ENCODE data around the gene FUBP1. TPM values are rescaled to one million over a fixed set of nuclear protein-coding genes. Genes with fewer than 3 reads are reported as not detected.
"Not testable (repeated sequence)": the region's sequence is repeated elsewhere in the genome, so short reads cannot be mapped to it uniquely, and the experiment has no call there.

Gene FUBP1
- total RNA-seq = 163 and 166 TPM in 2 replicates
- 112 and 124 TPM in 2 replicates for polyA plus RNA-seq
- polyA plus RNA-seq (2011; cell fraction: cytosol; rRNA removed) = 71.6 and 78.3 TPM in 2 replicates
- polyA plus RNA-seq (2011; cell fraction: nucleus; rRNA removed) = 270 and 402 TPM in 2 replicates
- polyA plus RNA-seq (2012) = 74.7 and 115 TPM in 2 replicates
- polyA minus RNA-seq = 175 and 196 TPM in 2 replicates
- polyA minus RNA-seq (2011; cell fraction: cytosol; rRNA and poly(A)+ RNA removed) = 130 TPM
- polyA minus RNA-seq (2011; cell fraction: nucleus; rRNA and poly(A)+ RNA removed) = 280 and 344 TPM in 2 replicates
- Bru-seq, nascent RNA = percentile 99 among the genes with signal in this experiment
- BruChase-seq, experiment 1, labeled RNA remaining after a 6-hour chase = percentile 97 among the genes with signal in this experiment
- percentile 97 among the genes with signal in this experiment for BruChase-seq, experiment 2, labeled RNA remaining after a 2-hour chase
- long read RNA-seq, transcript FUBP1-203 (20 exons, 2,378 nt) = major isoform, 18 of 92 reads
- long read RNA-seq, partial matches to known transcripts = 22 of 92 reads
- long read RNA-seq, other reads (novel, unspliced or antisense) = 52 of 92 reads

- TF ChIP-seq CTCF (IDR thresholded peaks at IDR 0.05; ENCODE audit: extremely low read depth in 1 of 2, insufficient read depth in 1 of 2, low read depth in 1 of 2, low read length in 2 of 2) (peak; percentile 66 to 76), MAX (IDR thresholded peaks at IDR 0.05; ENCODE audit: insufficient read depth, insufficient read length) (peak; percentile 11), JUN (IDR thresholded peaks at IDR 0.05; ENCODE audit: borderline replicate concordance, insufficient read depth, insufficient read length, low read depth) (no peak), GATA2 (IDR thresholded peaks at IDR 0.05; ENCODE audit: insufficient read depth, insufficient read length, low read depth, low read length) (no peak), MYC (IDR thresholded peaks at IDR 0.05; ENCODE audit: low read depth, low read length) (peak; percentile 61), POLR2A (IDR thresholded peaks at IDR 0.05; ENCODE audit: low read depth, low read length) (peak; percentile 98), EZH2 (IDR thresholded peaks at IDR 0.05; ENCODE audit: borderline replicate concordance, low read depth, low read length, severe bottlenecking) (no peak), POLR2AphosphoS5 (IDR thresholded peaks at IDR 0.05; ENCODE audit: insufficient read depth, low read depth, low read length) (peak; percentile 79)
- CTCF ChIA-PET = interaction anchor here (0.7 to 4.4 kb wide), 18 partner anchors 9 to 628 kb away, joined by 3 to 70 read pairs (median 4); partner anchors contain the start of gene DNAJB4
Measured at GRCh38 chr1:77978969-77979876, at the start of gene FUBP1. TSS of gene FUBP1 (minus strand) at chr1:77979072. CDS start at chr1:77979004, 68 bp downstream.

GRCh38 chr1:78021134-78021533 lies 42.3 kb upstream of the FUBP1 start:
- H4K20me1 ChIP-seq (replicated peaks; ENCODE audit: control insufficient read depth, extremely low read depth, insufficient read depth, low read length); BruUV-seq (replicated peaks); H3K9me3 ChIP-seq (replicated peaks; ENCODE audit: control insufficient read depth, insufficient read depth, low read length); DNase-seq (ENCODE audit: low read depth, low spot score); H3K4me3 ChIP-seq (replicated peaks in 1 of 3; ENCODE audit: insufficient read depth in 1 of 3, low read depth in 1 of 3, low read length in 3 of 3); CTCF ChIA-PET; POLR2A ChIA-PET; H3K27ac ChIP-seq (ENCODE audit: insufficient read depth, low read depth, low read length); H3K9me1 ChIP-seq (replicated peaks; ENCODE audit: control insufficient read depth, extremely low read depth, insufficient read depth, low read length); H3K4me2 ChIP-seq (ENCODE audit: insufficient read depth, low read length); H2AFZ ChIP-seq (ENCODE audit: low read depth, low read length); dilution Hi-C loops (cut with MboI; ENCODE audit: extremely low pct_ligation_motif_present, low sequenced_read_pairs); H3K9ac ChIP-seq (replicated peaks; ENCODE audit: extremely low read depth, insufficient read depth, low read length); intact Hi-C loops (cut with micrococcal nuclease); H3K79me2 ChIP-seq (ENCODE audit: control insufficient read depth, insufficient read depth, low read length); H3K27me3 ChIP-seq (ENCODE audit: control insufficient read depth in 2 of 2, insufficient read depth in 2 of 2, low read length in 2 of 2); H3K4me1 ChIP-seq (ENCODE audit: control insufficient read depth, extremely low read depth, insufficient read depth, low read length); FAIRE-seq: not testable (repeated sequence)
- peaks cover 6 to 17% of the 10 kb centered on the region in 2 experiments for H3K36me3 ChIP-seq (ENCODE audit: control insufficient read depth in 2 of 2, extremely low read depth in 1 of 2, insufficient read depth in 2 of 2, low read length in 2 of 2)

More at GRCh38 chr1:77978969-77979876, at the start of gene FUBP1:
- H3K9me1 ChIP-seq (replicated peaks; ENCODE audit: control insufficient read depth, extremely low read depth, insufficient read depth, low read length) = no peaks in the 10 kb centered on the region
- POLR2A ChIA-PET = interaction anchor here (1.0 to 4.7 kb wide), 11 partner anchors 12 to 181 kb away, joined by 3 to 122 read pairs (median 5); partner anchors contain the start of gene DNAJB4
- peak within 1 kb of the TSS; percentile 57 for H2AFZ ChIP-seq (ENCODE audit: low read depth, low read length)
- H3K9me3 ChIP-seq (replicated peaks; ENCODE audit: control insufficient read depth, insufficient read depth, low read length) = no peaks in the 10 kb centered on the region
- intact Hi-C loops (cut with micrococcal nuclease) = loop anchor here (1.0 to 2.0 kb wide), 4 partner anchors 25 to 135 kb away; partner anchors contain the start of genes DNAJB4 and GIPC2
- peak within 1 kb of the TSS; percentile 100 for H3K27ac ChIP-seq (ENCODE audit: insufficient read depth, low read depth, low read length)
- peaks cover 86% of the 10 kb centered on the region for H3K79me2 ChIP-seq (ENCODE audit: control insufficient read depth, insufficient read depth, low read length)
- peak; percentile 95 for FAIRE-seq
- peak within 1 kb of the TSS; percentile 99 for H3K4me2 ChIP-seq (ENCODE audit: insufficient read depth, low read length)
- DNase-seq (ENCODE audit: low read depth, low spot score) = peak; percentile 99
- H3K36me3 ChIP-seq (ENCODE audit: control insufficient read depth in 2 of 2, extremely low read depth in 1 of 2, insufficient read depth in 2 of 2, low read length in 2 of 2) = peaks cover 0 to 2% of the 10 kb centered on the region in 2 experiments
- dilution Hi-C loops (cut with MboI; ENCODE audit: extremely low pct_ligation_motif_present, low sequenced_read_pairs) = no loop called here
- H3K4me3 ChIP-seq (replicated peaks in 1 of 3; ENCODE audit: insufficient read depth in 1 of 3, low read depth in 1 of 3, low read length in 3 of 3) = peak within 1 kb of the TSS; percentile 43 to 100 (median 95)
- H4K20me1 ChIP-seq (replicated peaks; ENCODE audit: control insufficient read depth, extremely low read depth, insufficient read depth, low read length) = peaks cover 10% of the 10 kb centered on the region
- peak within 1 kb of the TSS; percentile 100 for H3K9ac ChIP-seq (replicated peaks; ENCODE audit: extremely low read depth, insufficient read depth, low read length)
- BruUV-seq (replicated peaks) = TSS peak; percentile 47
- H3K27me3 ChIP-seq (ENCODE audit: control insufficient read depth in 2 of 2, insufficient read depth in 2 of 2, low read length in 2 of 2) = no peaks in the 10 kb centered on the region
- peaks cover 38% of the 10 kb centered on the region for H3K4me1 ChIP-seq (ENCODE audit: control insufficient read depth, extremely low read depth, insufficient read depth, low read length)
